GM12878 (cell line): ENCODE data around the gene PRDX1. TPM values are rescaled to one million over a fixed set of nuclear protein-coding genes. Genes with fewer than 3 reads are reported as not detected.
A peak's percentile ranks its signal among the peaks of the same experiment; 100 is the strongest.

Experiments
- ATAC-seq: fragments of 200-7000 bp; cut with Tn5 transposase; 3 replicates; pipeline ENCODE4 v1.9.1; 2020; ENCODE audit warnings: mild to moderate bottlenecking, moderate library complexity
- BruUV-seq: library from RNA; stranded (reverse); fragments of 400-500 nt; replicated peaks from 2 replicates; lab custom pipeline; 2021; lab: Mats Ljungman, UMichigan
- CTCF ChIA-PET: fragments of 300-600 bp; sonication (Branson Sonifier 250); formaldehyde crosslinking; extraction: SDS; loops from one replicate; lab custom pipeline; 2021; ENCODE audit warnings: inconsistent platforms; lab: Yijun Ruan, JAX
- POLR2A ChIA-PET: fragments of 350-600 bp; formaldehyde crosslinking; extraction: SDS; loops from one replicate; lab custom pipeline; 2021; ENCODE audit warnings: inconsistent platforms; lab: Charles Lee
- RAD21 ChIA-PET: fragments of 300-600 bp; sonication (Branson Sonifier 250); formaldehyde crosslinking; loops from one replicate; lab custom pipeline; 2023; ENCODE audit warnings: antibody characterized with exemption; ENCODE audit not compliant: unreplicated experiment; lab: Charles Lee
- SMC1A ChIA-PET: fragments of 300-600 bp; sonication (Branson Sonifier 250); formaldehyde crosslinking; loops from one replicate; lab custom pipeline; 2023; ENCODE audit not compliant: unreplicated experiment, uncharacterized antibody; lab: Charles Lee
- DNase-seq: peaks from one replicate; pipeline ENCODE4 v3.0.0-alpha.2; 2011; ENCODE audit warnings: low read depth, low spot score
- FAIRE-seq: peaks from 3 replicates; lab custom pipeline; 2011; peaks lifted over from hg19 to GRCh38; lab: Jason Lieb, UNC
- H2AFZ ChIP-seq: 2 replicates; pipeline ENCODE4 v1.6.0; 2011; ENCODE audit warnings: low read depth, low read length, control low read depth; ENCODE audit not compliant: control insufficient read depth
- H3K27ac ChIP-seq: 2 replicates; pipeline ENCODE4 v1.5.1; 2011; ENCODE audit warnings: control low read depth; ENCODE audit not compliant: control insufficient read depth, insufficient read depth
- H3K27me3 ChIP-seq, 2 experiments: replicated peaks in 1 of 2; 2 replicates each; pipeline versions ENCODE4 v1.6.0 to v1.6.1; 2011; ENCODE audit warnings: low read length in 1 of 2; ENCODE audit not compliant: control insufficient read depth in 2 of 2, insufficient read depth in 2 of 2
- H3K36me3 ChIP-seq, 2 experiments: 2 replicates each; pipeline ENCODE4 v1.5.1; 2011; ENCODE audit warnings: low read length in 1 of 2; ENCODE audit not compliant: control insufficient read depth in 2 of 2, insufficient read depth in 2 of 2
- H3K4me1 ChIP-seq: 2 replicates; pipeline ENCODE4 v1.6.1; 2011; ENCODE audit warnings: mild to moderate bottlenecking, low read length, moderate library complexity, mixed read lengths; ENCODE audit not compliant: control insufficient read depth, insufficient read depth
- H3K4me2 ChIP-seq: 2 replicates; pipeline ENCODE4 v1.6.0; 2011; ENCODE audit warnings: control low read depth; ENCODE audit not compliant: control insufficient read depth, insufficient read depth
- H3K4me3 ChIP-seq: fragments of 200-600 bp; sonication (generic); 2 replicates; pipeline ENCODE4 v1.5.1; 2016
- H3K79me2 ChIP-seq: 2 replicates; pipeline ENCODE4 v1.6.0; 2011; ENCODE audit warnings: low read length; ENCODE audit not compliant: control insufficient read depth, insufficient read depth
- H3K9ac ChIP-seq: 2 replicates; pipeline ENCODE4 v1.8.0; 2011; ENCODE audit warnings: low read length, control low read depth, mixed read lengths; ENCODE audit not compliant: control insufficient read depth, insufficient read depth
- H3K9me3 ChIP-seq: replicated peaks from 3 replicates; pipeline ENCODE4 v1.5.1; 2011; ENCODE audit warnings: mild to moderate bottlenecking, low read length; ENCODE audit not compliant: control insufficient read depth, insufficient read depth
- H4K20me1 ChIP-seq: 2 replicates; pipeline ENCODE4 v1.6.0; 2011; ENCODE audit not compliant: control insufficient read depth, insufficient read depth
- EP300 ChIP-seq, 2 experiments: fragments of 150-350 bp in 1 of 2; IDR thresholded peaks; 2 replicates each; pipeline ENCODE4 v1.6.1; 2011 to 2012; ENCODE audit warnings: low read depth in 2 of 2, low read length in 2 of 2, borderline replicate concordance in 1 of 2, improper control_type of control experiment in 1 of 2, inconsistent platforms in 1 of 2; ENCODE audit not compliant: control insufficient read depth in 1 of 2
- ETV6 ChIP-seq, 2 experiments: fragments of 450-650 bp in 1 of 2; IDR thresholded peaks in 1 of 2; conservative IDR thresholded peaks in 1 of 2; 2 replicates each; pipeline ENCODE4 v1.6.1; 2014; ENCODE audit warnings: antibody characterized with exemption in 1 of 2, borderline replicate concordance in 1 of 2, low read depth in 1 of 2, mild to moderate bottlenecking in 1 of 2, moderate library complexity in 1 of 2
- HCFC1 ChIP-seq: fragments of 150-350 bp; IDR thresholded peaks from 2 replicates; pipeline ENCODE4 v1.6.1; 2014; ENCODE audit warnings: low read length
- HDAC2 ChIP-seq: fragments of 200-600 bp; sonication (generic); IDR thresholded peaks from 2 replicates; pipeline ENCODE4 v1.6.1; 2017
- HDAC6 ChIP-seq: fragments of 200-600 bp; sonication (generic); IDR thresholded peaks from one replicate; pipeline ENCODE4 v1.8.0; 2017; ENCODE audit warnings: antibody characterized with exemption; ENCODE audit not compliant: unreplicated experiment
- IRF3 ChIP-seq: fragments of 450-650 bp; IDR thresholded peaks from 2 replicates; pipeline ENCODE4 v1.6.1; 2014; ENCODE audit warnings: mild to moderate bottlenecking
- LARP7 ChIP-seq: fragments of 450-650 bp; IDR thresholded peaks from 2 replicates; pipeline ENCODE4 v1.6.1; 2017; ENCODE audit warnings: mild to moderate bottlenecking
- NR2F1 ChIP-seq: fragments of 450-650 bp; conservative IDR thresholded peaks from 2 replicates; pipeline ENCODE4 v1.6.1; 2017; ENCODE audit warnings: mild to moderate bottlenecking
- PAX8 ChIP-seq: fragments of 450-650 bp; IDR thresholded peaks from 2 replicates; pipeline ENCODE4 v1.6.1; 2017; ENCODE audit warnings: mild to moderate bottlenecking, moderate library complexity
- PML ChIP-seq: IDR thresholded peaks from 2 replicates; pipeline ENCODE4 v1.6.1; 2012; ENCODE audit warnings: low read length, inconsistent platforms
- POLR2A ChIP-seq: IDR thresholded peaks from 2 replicates; pipeline ENCODE4 v1.6.1; 2011; ENCODE audit warnings: low read depth, mild to moderate bottlenecking, low read length
- RFX5 ChIP-seq: IDR thresholded peaks from 2 replicates; pipeline ENCODE4 v1.6.1; 2011; ENCODE audit warnings: low read depth, low read length, improper control_type of control experiment
- SMAD5 ChIP-seq: IDR thresholded peaks from 2 replicates; pipeline ENCODE4 v1.6.1; 2016; ENCODE audit warnings: antibody characterized with exemption, low read depth
- SPI1 ChIP-seq: IDR thresholded peaks from 2 replicates; pipeline ENCODE4 v1.6.1; 2011; ENCODE audit warnings: low read depth, mild to moderate bottlenecking, low read length, moderate library complexity, borderline replicate concordance; ENCODE audit not compliant: insufficient read depth
- YBX1 ChIP-seq: fragments of 450-650 bp; IDR thresholded peaks from 2 replicates; pipeline ENCODE4 v1.6.1; 2016; ENCODE audit warnings: antibody characterized with exemption
- ZNF217 ChIP-seq: fragments of 450-650 bp; IDR thresholded peaks from 2 replicates; pipeline ENCODE4 v1.6.1; 2017; ENCODE audit warnings: antibody characterized with exemption, mild to moderate bottlenecking
- WGBS: methylation state at CpG from one replicate; pipeline ENCODE4 v1.1.6; 2016; ENCODE audit warnings: low lambda C conversion rate; ENCODE audit not compliant: insufficient replicate concordance, insufficient coverage; ENCODE audit errors: missing lambda C conversion rate; 5-methylcytosine and 5-hydroxymethylcytosine counted together
- in situ Hi-C: fragments of 300-500 bp; cut with MboI; formaldehyde crosslinking; loops from 9 replicates; pipeline ENCODE4 v1.14.3; 2018; ENCODE audit warnings: mixed read lengths
- intact Hi-C: fragments of 100-400 bp; cut with micrococcal nuclease; formaldehyde crosslinking; loops from one replicate; pipeline ENCODE4 v1.14.2; 2022; ENCODE audit not compliant: unreplicated experiment
- polyA plus RNA-seq, 11 experiments: library from polyadenylated mRNA; depleted of rRNA in 4 of 11; unstranded in 6 of 11; stranded (reverse) in 5 of 11; fragments of >200 nt; fragmentation: Nextera tagmentation in 4 of 11; fragmentation: Illumina TruSeq in 1 of 11; extraction: Ambion mirVana in 4 of 11; extraction: Trizol in 1 of 11; gene quantifications; 1 replicate in 1 of 11; 2 replicates in 10 of 11; pipeline versions ENCODE4 v1.2.1 to v1.2.3, GENCODE V29; 2011 to 2016; ENCODE audit warnings: inconsistent platforms in 2 of 11, missing spikeins in 2 of 11, low read depth in 1 of 11
- total RNA-seq, 4 experiments: library from RNA; depleted of rRNA in 3 of 4; stranded (reverse); fragments of >200 nt in 3 of 4; fragmentation: Illumina TruSeq in 1 of 4; extraction: Trizol in 1 of 4; gene quantifications; 2 replicates each; pipeline versions ENCODE4 v1.2.1 to v1.2.3, GENCODE V29; 2013 to 2021

The PRDX1 gene
- total and polyA plus RNA-seq, 10 of the 15 experiments (the other 5 are each of a cell fraction or from before 2014, with no cell fraction given), result 659 to 1,775 (median 811) TPM

GRCh38 chr1:45488666-45489377, 32.9 kb downstream of the PRDX1 start:
- in situ Hi-C loops, result no loop called here
- H3K9ac ChIP-seq, result no peak overlapping the region
- no peaks in the 10 kb centered on the region for H3K27me3 ChIP-seq
- peak overlapping the region; percentile 83; the same call in 1 of the 2 replicates for H3K4me3 ChIP-seq
- peak overlapping the region; percentile 90 for H3K4me2 ChIP-seq
- 85% methylated on average over 10 of the region's 10 CpGs for WGBS
- intact Hi-C loops, result no loop called here
- H3K79me2 ChIP-seq, result peaks cover 4% of the 10 kb centered on the region
- H4K20me1 ChIP-seq, result no peaks in the 10 kb centered on the region
- BruUV-seq, result no TSS peak
- no peak overlapping the region for H2AFZ ChIP-seq
- ChIA-PET POLR2A (interaction anchor here (0.7 to 4.5 kb wide), 6 partner anchors 12 to 438 kb away, joined by 3 to 42 read pairs (median 5); partner anchors contain the start of genes CCDC163 and MMACHC), RAD21 (interaction anchor here (0.9 to 9.3 kb wide), 9 partner anchors 12 to 477 kb away, joined by 3 to 319 read pairs (median 5); partner anchors contain the start of genes CCDC163, MMACHC, MUTYH and TOE1), SMC1A (interaction anchor here (0.8 to 9.3 kb wide), 9 partner anchors 12 to 476 kb away, joined by 3 to 369 read pairs (median 24); partner anchors contain the start of genes HECTD3, NASP and UROD), CTCF (interaction anchor here (0.7 to 11.9 kb wide), 9 partner anchors 10 to 774 kb away, joined by 3 to 508 read pairs (median 3); partner anchors contain the start of genes MUTYH and TOE1)
- DNase-seq (no peak), FAIRE-seq (no peak), ATAC-seq (no peak)
- H3K36me3 ChIP-seq, result no peaks in the 10 kb centered on the region
- TF ChIP-seq ETV6 (conservative IDR thresholded peaks at IDR 0.05 in 1 of 2, IDR thresholded peaks at IDR 0.05 in 1 of 2; ENCODE audit: borderline replicate concordance in 1 of 2, low read depth in 1 of 2) (no peak), LARP7 (no peak), HDAC2 (no peak), SMAD5 (no peak), PAX8 (no peak), PML (no peak), POLR2A (no peak), NR2F1 (no peak), RFX5 (no peak), YBX1 (no peak), ZNF217 (no peak), SPI1 (no peak), HDAC6 (no peak), EP300 (IDR thresholded peaks at IDR 0.05; ENCODE audit: borderline replicate concordance in 1 of 2, control insufficient read depth in 1 of 2, low read depth in 2 of 2, low read length in 2 of 2) (no peak), HCFC1 (no peak), IRF3 (no peak)
- peaks cover 4% of the 10 kb centered on the region; the same call in 1 of the 2 replicates for H3K4me1 ChIP-seq
- no peak overlapping the region for H3K27ac ChIP-seq
- H3K9me3 ChIP-seq, result no peaks in the 10 kb centered on the region
